Stomach (tissue), 9 donors: ENCODE results near the gene PCDHGC4. TPM values are rescaled to one million over a fixed set of nuclear protein-coding genes. Genes with fewer than 3 reads are reported as not detected.

Experiments
- DNase-seq, 2 donors: peaks; one replicate each; pipeline versions ENCODE4 v3.0.0 to v3.0.0-alpha.2; 2013 to 2019
- H3K27ac ChIP-seq, 5 donors: fragments of 200-600 bp in 4 of 5; sonication (generic) in 4 of 5; one replicate each; pipeline ENCODE4 v1.5.1; 2013 to 2019; ENCODE audit warnings: mild to moderate bottlenecking in 1 of 5, moderate library complexity in 1 of 5
- H3K27me3 ChIP-seq, 3 donors: fragments of 200-600 bp; sonication (generic); one replicate each; pipeline ENCODE4 v1.5.1; 2017 to 2019; ENCODE audit warnings: mixed run types in 1 of 3
- H3K36me3 ChIP-seq, 4 donors: fragments of 200-600 bp; sonication (generic); 1 replicate in 3 of 4; 2 replicates in 1 of 4; pipeline ENCODE4 v1.5.1; 2016 to 2019
- H3K4me1 ChIP-seq, 4 donors: fragments of 200-600 bp; sonication (generic); one replicate each; pipeline ENCODE4 v1.5.1; 2016 to 2019
- H3K4me3 ChIP-seq, 4 donors: fragments of 200-600 bp; sonication (generic) in 3 of 4; one replicate each; pipeline ENCODE4 v1.5.1; 2016 to 2019; ENCODE audit warnings: mild to moderate bottlenecking in 1 of 4
- H3K9me3 ChIP-seq, 4 donors: fragments of 200-600 bp; sonication (generic); one replicate each; pipeline ENCODE4 v1.5.1; 2016 to 2019
- CTCF ChIP-seq, 7 experiments: fragments of 450-650 bp in 4 of 7; fragments of 200-600 bp in 3 of 7; sonication (generic) in 3 of 7; IDR thresholded peaks; one replicate each; pipeline ENCODE4 v1.5.1; 2016 to 2019; ENCODE audit warnings: antibody characterized with exemption in 7 of 7, control low read depth in 2 of 7, mild to moderate bottlenecking in 1 of 7
- EP300 ChIP-seq: sonication (generic); formaldehyde crosslinking; IDR thresholded peaks from one replicate; pipeline ENCODE4 v1.6.1; 2017; ENCODE audit warnings: antibody characterized with exemption
- POLR2A ChIP-seq, 4 donors: fragments of 450-650 bp; IDR thresholded peaks; one replicate each; pipeline ENCODE4 v1.6.1; 2016; ENCODE audit warnings: antibody characterized with exemption in 4 of 4, control low read depth in 2 of 4, mild to moderate bottlenecking in 1 of 4, moderate library complexity in 1 of 4
- POLR2AphosphoS5 ChIP-seq, 3 donors: sonication (generic); formaldehyde crosslinking; IDR thresholded peaks; one replicate each; pipeline ENCODE4 v1.6.1; 2016; ENCODE audit warnings: antibody characterized with exemption in 3 of 3
- WGBS, 5 donors: extraction: QIAGEN DNeasy Blood & Tissue Kit in 3 of 5; methylation state at CpG; one replicate each; pipeline versions ENCODE4 v1.1.5 to v1.1.7; 2013 to 2018; 5-methylcytosine and 5-hydroxymethylcytosine counted together
- intact Hi-C: fragments of 100-400 bp; cut with DNase I; formaldehyde crosslinking; loops from one replicate; pipeline ENCODE4 v1.15.1; 2023; ENCODE audit warnings: low total_unique reads
- polyA plus RNA-seq, 3 donors: library from polyadenylated mRNA; stranded (reverse); fragments of 200-250 nt; gene quantifications; one replicate each; pipeline ENCODE4 v1.2.3, GENCODE V29; 2013
- total RNA-seq, 5 donors: library from RNA; depleted of rRNA; stranded (reverse); fragments of >200 nt; gene quantifications; one replicate each; pipeline versions ENCODE4 v1.1.0 to v1.2.3, GENCODE V29; 2014 to 2016
- donor health status: healthy with polysubstance abuse.
- donor health status: Bipolar disorder and iron deficiency.
- donor health status: healthy.

PCDHGC4 gene
- total and polyA plus RNA-seq, 8 donors: 0.87 to 15.4 (median 5.0) TPM; not detected in 4

- peaks cover 9 to 33% (median 24%) of the 10 kb centered on the region in 4 donors for H3K36me3 ChIP-seq
- DNase-seq: no peak
- no peaks in the 10 kb centered on the region for H3K27me3 ChIP-seq
- peaks cover 29 to 51% (median 40%) of the 10 kb centered on the region in 4 donors for H3K4me1 ChIP-seq
- TF ChIP-seq POLR2AphosphoS5 (IDR thresholded peaks at IDR 0.05) (no peak), POLR2A (IDR thresholded peaks at IDR 0.05) (no peak), EP300 (no peak), CTCF (IDR thresholded peaks at IDR 0.05) (no peak)
- H3K4me3 ChIP-seq: peak overlapping the region; percentile 21 to 34 (median 27)
- WGBS, 5 donors: 27 to 44% (median 41%) methylated on average over 9 of the region's 9 CpGs
- no peaks in the 10 kb centered on the region for H3K9me3 ChIP-seq
- intact Hi-C loops: no loop called here
- H3K27ac ChIP-seq: peak overlapping the region; percentile 66 to 92 (median 89)
Observed at GRCh38 chr5:141508440-141508797, 23.6 kb downstream of the PCDHGC4 start.

- peak; percentile 37 to 65 (median 62) for TF ChIP-seq POLR2AphosphoS5 (IDR thresholded peaks at IDR 0.05)
- no peak for TF ChIP-seq CTCF (IDR thresholded peaks at IDR 0.05)
- no peak for TF ChIP-seq EP300
- no peak for TF ChIP-seq POLR2A (IDR thresholded peaks at IDR 0.05)
- no peaks in the 10 kb centered on the region for H3K27me3 ChIP-seq
- no peaks in the 10 kb centered on the region for H3K9me3 ChIP-seq
- 33 to 41% (median 40%) methylated on average over 23 of the region's 23 CpGs for WGBS, 5 donors
- H3K27ac ChIP-seq: peak overlapping the region; percentile 66 to 92 (median 89)
- H3K4me1 ChIP-seq: peaks cover 33 to 57% (median 46%) of the 10 kb centered on the region in 4 donors
- DNase-seq: peak in 1 of 2 donors; percentile 86
- intact Hi-C loops: no loop called here
- H3K4me3 ChIP-seq: peak overlapping the region; percentile 21 to 34 (median 27)
- H3K36me3 ChIP-seq: peaks cover 9 to 28% (median 27%) of the 10 kb centered on the region in 4 donors
Observed at GRCh38 chr5:141508798-141509611, 24.2 kb downstream of the PCDHGC4 start.

- intact Hi-C loops: no loop called here
- Histone ChIP-seq H3K4me1 (peaks cover 42 to 69% (median 56%) of the 10 kb centered on the region in 4 donors), H3K4me3 (no peak overlapping the region), H3K36me3 (peaks cover 9 to 39% (median 29%) of the 10 kb centered on the region in 4 donors), H3K27ac (peak overlapping the region in 3 of 5 donors; percentile 89 to 92 (median 90)), H3K27me3 (no peaks in the 10 kb centered on the region), H3K9me3 (no peaks in the 10 kb centered on the region)
- 92 to 94% (median 93%) methylated on average over 9 of the region's 9 CpGs for WGBS, 5 donors
- TF ChIP-seq POLR2A (IDR thresholded peaks at IDR 0.05): no peak
- TF ChIP-seq POLR2AphosphoS5 (IDR thresholded peaks at IDR 0.05): no peak
- no peak for TF ChIP-seq EP300
- no peak for TF ChIP-seq CTCF (IDR thresholded peaks at IDR 0.05)
- DNase-seq: no peak
Observed at GRCh38 chr5:141510160-141510559, 25.3 kb downstream of the PCDHGC4 start.

- no peaks in the 10 kb centered on the region for H3K27me3 ChIP-seq
- H3K27ac ChIP-seq: peak overlapping the region in 3 of 5 donors; percentile 89 to 92 (median 90)
- H3K36me3 ChIP-seq: peaks cover 16 to 43% (median 31%) of the 10 kb centered on the region in 4 donors
- peaks cover 48 to 77% (median 63%) of the 10 kb centered on the region in 4 donors for H3K4me1 ChIP-seq
- no peak overlapping the region for H3K4me3 ChIP-seq
- no peak for DNase-seq
- 90 to 94% (median 93%) methylated on average over 12 to 14 of the region's 14 CpGs for WGBS, 5 donors
- no peaks in the 10 kb centered on the region for H3K9me3 ChIP-seq
- intact Hi-C loops: no loop called here
- TF ChIP-seq POLR2AphosphoS5 (IDR thresholded peaks at IDR 0.05): no peak
- no peak for TF ChIP-seq EP300
- no peak for TF ChIP-seq POLR2A (IDR thresholded peaks at IDR 0.05)
- TF ChIP-seq CTCF (IDR thresholded peaks at IDR 0.05): no peak
Observed at GRCh38 chr5:141510850-141511601, 26.2 kb downstream of the PCDHGC4 start.
